ENCODE measurements around the gene SCN5A. TPM values are rescaled to one million over a fixed set of nuclear protein-coding genes. Genes with fewer than 3 reads are reported as not detected.

SCN5A gene
- total and polyA plus RNA-seq, 2 experiments from 2014 or later: 10.2 to 10.6 TPM

DNA sequence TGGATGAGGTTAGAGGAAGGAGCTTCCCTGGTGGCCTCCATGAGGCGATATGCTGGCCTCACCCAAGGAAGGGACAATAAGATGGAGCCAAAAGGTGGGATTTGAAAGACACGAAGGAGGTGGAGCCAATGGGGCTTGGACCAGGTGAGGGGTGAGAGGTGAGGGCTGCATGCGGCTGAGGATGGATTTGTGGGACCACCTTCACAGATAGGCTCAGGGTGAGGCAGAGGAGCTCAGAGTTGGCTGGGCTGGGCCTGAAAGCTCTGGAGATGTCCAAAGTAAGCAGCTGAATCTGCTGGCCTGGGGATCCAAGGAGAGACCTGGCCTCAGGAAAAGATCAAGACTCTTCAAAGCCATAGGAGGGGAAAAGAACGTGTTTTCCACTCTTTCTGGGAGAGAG, 103.5 kb downstream of the SCN5A start:
- Histone ChIP-seq H3K4me3 (no peak overlapping the region), H4K20me1 (replicated peaks; ENCODE audit: insufficient read depth) (no peaks in the 10 kb centered on the region), H3K79me2 (replicated peaks; ENCODE audit: insufficient read depth) (no peaks in the 10 kb centered on the region), H3F3A (replicated peaks; ENCODE audit: low read depth) (no peaks in the 10 kb centered on the region), H2AFZ (no peak overlapping the region), H3K27me3 (ENCODE audit: insufficient read depth) (no peaks in the 10 kb centered on the region), H3K4me2 (no peak overlapping the region), H3K36me3 (ENCODE audit: insufficient read depth) (no peaks in the 10 kb centered on the region), H3K27ac (ENCODE audit: low read depth) (no peak overlapping the region), H3K9me2 (ENCODE audit: insufficient read depth) (no peaks in the 10 kb centered on the region), H3K4me1 (ENCODE audit: insufficient read depth) (no peaks in the 10 kb centered on the region; the same call in 1 of the 2 replicates)
- no peak for DNase-seq (ENCODE audit: low spot score)
- peaks cover 17% of the 10 kb centered on the region for H3K4me1 Mint-ChIP-seq
- TF ChIP-seq ZNF331 (CRISPR knock-in tag; IDR thresholded peaks at IDR 0.05; ENCODE audit: low read depth) (no peak), NANOG (IDR thresholded peaks at IDR 0.05; ENCODE audit: borderline replicate concordance) (no peak), EZH2phosphoT487 (IDR thresholded peaks at IDR 0.05; ENCODE audit: unreplicated experiment) (no peak), ZNF114 (CRISPR knock-in tag; IDR thresholded peaks at IDR 0.05) (no peak), EZH2 (IDR thresholded peaks at IDR 0.05; ENCODE audit: low read depth, unreplicated experiment) (no peak), STAT1 (IDR thresholded peaks at IDR 0.05; ENCODE audit: unreplicated experiment) (no peak), CREB1 (CRISPR knock-in tag; IDR thresholded peaks at IDR 0.05; ENCODE audit: low read depth) (no peak), POLR2AphosphoS5 (IDR thresholded peaks at IDR 0.05; ENCODE audit: low read depth) (no peak), JUNB (IDR thresholded peaks at IDR 0.05; ENCODE audit: unreplicated experiment) (no peak)
- TF ChIP-seq, protein P1, sequence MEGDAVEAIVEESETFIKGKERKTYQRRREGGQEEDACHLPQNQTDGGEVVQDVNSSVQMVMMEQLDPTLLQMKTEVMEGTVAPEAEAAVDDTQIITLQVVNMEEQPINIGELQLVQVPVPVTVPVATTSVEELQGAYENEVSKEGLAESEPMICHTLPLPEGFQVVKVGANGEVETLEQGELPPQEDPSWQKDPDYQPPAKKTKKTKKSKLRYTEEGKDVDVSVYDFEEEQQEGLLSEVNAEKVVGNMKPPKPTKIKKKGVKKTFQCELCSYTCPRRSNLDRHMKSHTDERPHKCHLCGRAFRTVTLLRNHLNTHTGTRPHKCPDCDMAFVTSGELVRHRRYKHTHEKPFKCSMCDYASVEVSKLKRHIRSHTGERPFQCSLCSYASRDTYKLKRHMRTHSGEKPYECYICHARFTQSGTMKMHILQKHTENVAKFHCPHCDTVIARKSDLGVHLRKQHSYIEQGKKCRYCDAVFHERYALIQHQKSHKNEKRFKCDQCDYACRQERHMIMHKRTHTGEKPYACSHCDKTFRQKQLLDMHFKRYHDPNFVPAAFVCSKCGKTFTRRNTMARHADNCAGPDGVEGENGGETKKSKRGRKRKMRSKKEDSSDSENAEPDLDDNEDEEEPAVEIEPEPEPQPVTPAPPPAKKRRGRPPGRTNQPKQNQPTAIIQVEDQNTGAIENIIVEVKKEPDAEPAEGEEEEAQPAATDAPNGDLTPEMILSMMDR (conservative IDR thresholded peaks at IDR 0.05; ENCODE audit: low read depth in 2 of 2): no peak
- TF ChIP-seq, protein P2, sequence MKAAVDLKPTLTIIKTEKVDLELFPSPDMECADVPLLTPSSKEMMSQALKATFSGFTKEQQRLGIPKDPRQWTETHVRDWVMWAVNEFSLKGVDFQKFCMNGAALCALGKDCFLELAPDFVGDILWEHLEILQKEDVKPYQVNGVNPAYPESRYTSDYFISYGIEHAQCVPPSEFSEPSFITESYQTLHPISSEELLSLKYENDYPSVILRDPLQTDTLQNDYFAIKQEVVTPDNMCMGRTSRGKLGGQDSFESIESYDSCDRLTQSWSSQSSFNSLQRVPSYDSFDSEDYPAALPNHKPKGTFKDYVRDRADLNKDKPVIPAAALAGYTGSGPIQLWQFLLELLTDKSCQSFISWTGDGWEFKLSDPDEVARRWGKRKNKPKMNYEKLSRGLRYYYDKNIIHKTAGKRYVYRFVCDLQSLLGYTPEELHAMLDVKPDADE (IDR thresholded peaks at IDR 0.05): no peak
- TF ChIP-seq, protein P3, sequence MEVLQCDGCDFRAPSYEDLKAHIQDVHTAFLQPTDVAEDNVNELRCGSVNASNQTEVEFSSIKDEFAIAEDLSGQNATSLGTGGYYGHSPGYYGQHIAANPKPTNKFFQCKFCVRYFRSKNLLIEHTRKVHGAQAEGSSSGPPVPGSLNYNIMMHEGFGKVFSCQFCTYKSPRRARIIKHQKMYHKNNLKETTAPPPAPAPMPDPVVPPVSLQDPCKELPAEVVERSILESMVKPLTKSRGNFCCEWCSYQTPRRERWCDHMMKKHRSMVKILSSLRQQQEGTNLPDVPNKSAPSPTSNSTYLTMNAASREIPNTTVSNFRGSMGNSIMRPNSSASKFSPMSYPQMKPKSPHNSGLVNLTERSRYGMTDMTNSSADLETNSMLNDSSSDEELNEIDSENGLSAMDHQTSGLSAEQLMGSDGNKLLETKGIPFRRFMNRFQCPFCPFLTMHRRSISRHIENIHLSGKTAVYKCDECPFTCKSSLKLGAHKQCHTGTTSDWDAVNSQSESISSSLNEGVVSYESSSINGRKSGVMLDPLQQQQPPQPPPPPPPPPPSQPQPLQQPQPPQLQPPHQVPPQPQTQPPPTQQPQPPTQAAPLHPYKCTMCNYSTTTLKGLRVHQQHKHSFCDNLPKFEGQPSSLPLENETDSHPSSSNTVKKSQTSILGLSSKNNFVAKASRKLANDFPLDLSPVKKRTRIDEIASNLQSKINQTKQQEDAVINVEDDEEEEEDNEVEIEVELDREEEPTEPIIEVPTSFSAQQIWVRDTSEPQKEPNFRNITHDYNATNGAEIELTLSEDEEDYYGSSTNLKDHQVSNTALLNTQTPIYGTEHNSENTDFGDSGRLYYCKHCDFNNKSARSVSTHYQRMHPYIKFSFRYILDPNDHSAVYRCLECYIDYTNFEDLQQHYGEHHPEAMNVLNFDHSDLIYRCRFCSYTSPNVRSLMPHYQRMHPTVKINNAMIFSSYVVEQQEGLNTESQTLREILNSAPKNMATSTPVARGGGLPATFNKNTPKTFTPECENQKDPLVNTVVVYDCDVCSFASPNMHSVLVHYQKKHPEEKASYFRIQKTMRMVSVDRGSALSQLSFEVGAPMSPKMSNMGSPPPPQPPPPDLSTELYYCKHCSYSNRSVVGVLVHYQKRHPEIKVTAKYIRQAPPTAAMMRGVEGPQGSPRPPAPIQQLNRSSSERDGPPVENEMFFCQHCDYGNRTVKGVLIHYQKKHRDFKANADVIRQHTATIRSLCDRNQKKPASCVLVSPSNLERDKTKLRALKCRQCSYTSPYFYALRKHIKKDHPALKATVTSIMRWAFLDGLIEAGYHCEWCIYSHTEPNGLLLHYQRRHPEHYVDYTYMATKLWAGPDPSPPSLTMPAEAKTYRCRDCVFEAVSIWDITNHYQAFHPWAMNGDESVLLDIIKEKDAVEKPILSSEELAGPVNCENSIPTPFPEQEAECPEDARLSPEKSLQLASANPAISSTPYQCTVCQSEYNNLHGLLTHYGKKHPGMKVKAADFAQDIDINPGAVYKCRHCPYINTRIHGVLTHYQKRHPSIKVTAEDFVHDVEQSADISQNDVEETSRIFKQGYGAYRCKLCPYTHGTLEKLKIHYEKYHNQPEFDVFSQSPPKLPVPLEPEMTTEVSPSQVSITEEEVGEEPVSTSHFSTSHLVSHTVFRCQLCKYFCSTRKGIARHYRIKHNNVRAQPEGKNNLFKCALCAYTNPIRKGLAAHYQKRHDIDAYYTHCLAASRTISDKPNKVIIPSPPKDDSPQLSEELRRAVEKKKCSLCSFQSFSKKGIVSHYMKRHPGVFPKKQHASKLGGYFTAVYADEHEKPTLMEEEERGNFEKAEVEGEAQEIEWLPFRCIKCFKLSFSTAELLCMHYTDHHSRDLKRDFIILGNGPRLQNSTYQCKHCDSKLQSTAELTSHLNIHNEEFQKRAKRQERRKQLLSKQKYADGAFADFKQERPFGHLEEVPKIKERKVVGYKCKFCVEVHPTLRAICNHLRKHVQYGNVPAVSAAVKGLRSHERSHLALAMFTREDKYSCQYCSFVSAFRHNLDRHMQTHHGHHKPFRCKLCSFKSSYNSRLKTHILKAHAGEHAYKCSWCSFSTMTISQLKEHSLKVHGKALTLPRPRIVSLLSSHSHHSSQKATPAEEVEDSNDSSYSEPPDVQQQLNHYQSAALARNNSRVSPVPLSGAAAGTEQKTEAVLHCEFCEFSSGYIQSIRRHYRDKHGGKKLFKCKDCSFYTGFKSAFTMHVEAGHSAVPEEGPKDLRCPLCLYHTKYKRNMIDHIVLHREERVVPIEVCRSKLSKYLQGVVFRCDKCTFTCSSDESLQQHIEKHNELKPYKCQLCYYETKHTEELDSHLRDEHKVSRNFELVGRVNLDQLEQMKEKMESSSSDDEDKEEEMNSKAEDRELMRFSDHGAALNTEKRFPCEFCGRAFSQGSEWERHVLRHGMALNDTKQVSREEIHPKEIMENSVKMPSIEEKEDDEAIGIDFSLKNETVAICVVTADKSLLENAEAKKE (CRISPR knock-in tag; IDR thresholded peaks at IDR 0.05): no peak
- TF ChIP-seq, protein P4, sequence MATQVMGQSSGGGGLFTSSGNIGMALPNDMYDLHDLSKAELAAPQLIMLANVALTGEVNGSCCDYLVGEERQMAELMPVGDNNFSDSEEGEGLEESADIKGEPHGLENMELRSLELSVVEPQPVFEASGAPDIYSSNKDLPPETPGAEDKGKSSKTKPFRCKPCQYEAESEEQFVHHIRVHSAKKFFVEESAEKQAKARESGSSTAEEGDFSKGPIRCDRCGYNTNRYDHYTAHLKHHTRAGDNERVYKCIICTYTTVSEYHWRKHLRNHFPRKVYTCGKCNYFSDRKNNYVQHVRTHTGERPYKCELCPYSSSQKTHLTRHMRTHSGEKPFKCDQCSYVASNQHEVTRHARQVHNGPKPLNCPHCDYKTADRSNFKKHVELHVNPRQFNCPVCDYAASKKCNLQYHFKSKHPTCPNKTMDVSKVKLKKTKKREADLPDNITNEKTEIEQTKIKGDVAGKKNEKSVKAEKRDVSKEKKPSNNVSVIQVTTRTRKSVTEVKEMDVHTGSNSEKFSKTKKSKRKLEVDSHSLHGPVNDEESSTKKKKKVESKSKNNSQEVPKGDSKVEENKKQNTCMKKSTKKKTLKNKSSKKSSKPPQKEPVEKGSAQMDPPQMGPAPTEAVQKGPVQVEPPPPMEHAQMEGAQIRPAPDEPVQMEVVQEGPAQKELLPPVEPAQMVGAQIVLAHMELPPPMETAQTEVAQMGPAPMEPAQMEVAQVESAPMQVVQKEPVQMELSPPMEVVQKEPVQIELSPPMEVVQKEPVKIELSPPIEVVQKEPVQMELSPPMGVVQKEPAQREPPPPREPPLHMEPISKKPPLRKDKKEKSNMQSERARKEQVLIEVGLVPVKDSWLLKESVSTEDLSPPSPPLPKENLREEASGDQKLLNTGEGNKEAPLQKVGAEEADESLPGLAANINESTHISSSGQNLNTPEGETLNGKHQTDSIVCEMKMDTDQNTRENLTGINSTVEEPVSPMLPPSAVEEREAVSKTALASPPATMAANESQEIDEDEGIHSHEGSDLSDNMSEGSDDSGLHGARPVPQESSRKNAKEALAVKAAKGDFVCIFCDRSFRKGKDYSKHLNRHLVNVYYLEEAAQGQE (IDR thresholded peaks at IDR 0.05; ENCODE audit: unreplicated experiment): no peak
- ATAC-seq: no peak
- H3K27me3 Mint-ChIP-seq (ENCODE audit: insufficient read depth, low read depth, poor library complexity): peaks cover 4% of the 10 kb centered on the region
- H3K4me3 Mint-ChIP-seq: no peak overlapping the region
- no peak overlapping the region for H3K27ac Mint-ChIP-seq
- H3K36me3 Mint-ChIP-seq (ENCODE audit: low read depth): peaks cover 10% of the 10 kb centered on the region
- H3K9me3 Mint-ChIP-seq: no peaks in the 10 kb centered on the region
